K562 (cell line): Measurements from ENCODE around the gene RASAL3. TPM values are rescaled to one million over a fixed set of nuclear protein-coding genes. Genes with fewer than 3 reads are reported as not detected.
A peak's percentile ranks its signal among the peaks of the same experiment; 100 is the strongest.

Experiments used
- ATAC-seq: fragments of 200-7000 bp; cut with Tn5 transposase; 3 replicates; pipeline ENCODE4 v1.9.1; 2020; ENCODE audit warnings: moderate library complexity
- BruUV-seq: library from RNA; stranded (reverse); fragments of 400-500 nt; replicated peaks from 2 replicates; lab custom pipeline; 2021; lab: Mats Ljungman, UMichigan
- CTCF ChIA-PET: fragments of 300-600 bp; formaldehyde crosslinking; extraction: SDS; loops from one replicate; lab custom pipeline; 2021; ENCODE audit warnings: low intra/inter-chr PET ratio; lab: Yijun Ruan, JAX
- POLR2A ChIA-PET: fragments of 300-600, 350-650 bp; sonication (Branson Sonifier 250); formaldehyde crosslinking; extraction: SDS; loops from one replicate; lab custom pipeline; 2021; ENCODE audit warnings: antibody characterized with exemption, inconsistent platforms; lab: Yijun Ruan, JAX
- DNase-seq, 4 experiments: peaks; one replicate each; pipeline versions ENCODE4 v3.0.0 to v3.0.0-alpha.2; 2011 to 2018; ENCODE audit warnings: low spot score in 3 of 4, mixed read lengths in 3 of 4; ENCODE audit errors: extremely low read depth in 1 of 4
- FAIRE-seq: peaks from 2 replicates; lab custom pipeline; 2011; peaks lifted over from hg19 to GRCh38; lab: Jason Lieb, UNC
- H2AFZ ChIP-seq: 2 replicates; pipeline ENCODE4 v1.6.0; 2011; ENCODE audit warnings: low read depth, low read length, control low read depth, inconsistent platforms
- H3K27ac ChIP-seq: fragments of 200-600 bp; 3 replicates; pipeline ENCODE4 v1.8.0; 2011; ENCODE audit warnings: low read depth, mild to moderate bottlenecking, control low read depth, inconsistent platforms, low read length, moderate library complexity, mixed read lengths; ENCODE audit errors: extremely low read depth
- H3K27me3 ChIP-seq, 2 experiments: fragments of 300-600 bp in 1 of 2; 2 replicates in 1 of 2; 3 replicates in 1 of 2; pipeline versions ENCODE4 v1.6.0 to v1.8.0; 2011; ENCODE audit warnings: inconsistent platforms in 2 of 2, low read length in 2 of 2, mild to moderate bottlenecking in 1 of 2, mixed read lengths in 1 of 2, moderate library complexity in 1 of 2; ENCODE audit not compliant: control insufficient read depth in 2 of 2, insufficient read depth in 2 of 2
- H3K36me3 ChIP-seq: fragments of 300-600 bp; 3 replicates; pipeline ENCODE4 v1.8.0; 2011; ENCODE audit warnings: mild to moderate bottlenecking, low read length, inconsistent platforms; ENCODE audit not compliant: control insufficient read depth, insufficient read depth
- H3K4me1 ChIP-seq, 2 experiments: fragments of 200-600 bp in 1 of 2; replicated peaks in 1 of 2; 2 replicates in 1 of 2; 3 replicates in 1 of 2; pipeline versions ENCODE4 v1.5.1 to v1.8.0; 2011; ENCODE audit warnings: inconsistent platforms in 2 of 2, low read length in 2 of 2, mild to moderate bottlenecking in 1 of 2, mixed read lengths in 1 of 2, moderate library complexity in 1 of 2; ENCODE audit not compliant: control insufficient read depth in 2 of 2, insufficient read depth in 2 of 2
- H3K4me2 ChIP-seq: 2 replicates; pipeline ENCODE4 v1.6.1; 2011; ENCODE audit warnings: low read length, control low read depth, inconsistent platforms, mixed read lengths; ENCODE audit not compliant: insufficient read depth
- H3K4me3 ChIP-seq: fragments of 200-600 bp; sonication (generic), shearing (Covaris generic); 2 replicates; pipeline ENCODE4 v1.5.1; 2016; ENCODE audit warnings: control low read depth, inconsistent platforms
- H3K79me2 ChIP-seq: fragments of 200-600 bp; 3 replicates; pipeline ENCODE4 v1.8.0; 2011; ENCODE audit warnings: low read length, inconsistent platforms; ENCODE audit not compliant: control insufficient read depth, insufficient read depth
- H3K9ac ChIP-seq, 2 experiments: 2 replicates each; pipeline versions ENCODE4 v1.6.0 to v1.6.1; 2011; ENCODE audit warnings: low read depth in 2 of 2, low read length in 2 of 2, control low read depth in 1 of 2, inconsistent platforms in 1 of 2, mild to moderate bottlenecking in 1 of 2, mixed read lengths in 1 of 2; ENCODE audit not compliant: insufficient read depth in 1 of 2
- H3K9me1 ChIP-seq: one replicate; pipeline ENCODE4 v1.6.0; 2011; ENCODE audit warnings: inconsistent platforms, mild to moderate bottlenecking, low read length, moderate library complexity; ENCODE audit not compliant: control insufficient read depth, insufficient read depth
- H3K9me3 ChIP-seq: replicated peaks from 2 replicates; pipeline ENCODE4 v1.5.1; 2011; ENCODE audit warnings: low read depth, low read length, inconsistent platforms; ENCODE audit not compliant: control insufficient read depth, insufficient read depth
- H4K20me1 ChIP-seq: replicated peaks from 2 replicates; pipeline ENCODE4 v1.6.1; 2011; ENCODE audit warnings: low read length, inconsistent platforms, mixed read lengths; ENCODE audit not compliant: control insufficient read depth, insufficient read depth
- MTA1 ChIP-seq: fragments of 450-650 bp; IDR thresholded peaks from 2 replicates; pipeline ENCODE4 v1.6.1; 2017; ENCODE audit warnings: borderline replicate concordance
- ZKSCAN1 ChIP-seq: fragments of 150-350 bp; IDR thresholded peaks from 2 replicates; pipeline ENCODE4 v1.6.1; 2016; ENCODE audit warnings: low read depth, low read length
- ZNF316 ChIP-seq: fragments of 450-650 bp; IDR thresholded peaks from 2 replicates; pipeline ENCODE4 v1.6.1; 2016
- WGBS: fragments of 100-300 bp; shearing (Covaris generic); methylation state at CpG from one replicate; pipeline ENCODE4 v1.1.6; 2016; ENCODE audit warnings: low coverage, mixed read lengths; ENCODE audit not compliant: insufficient coverage; ENCODE audit errors: missing lambda C conversion rate; 5-methylcytosine and 5-hydroxymethylcytosine counted together
- in situ Hi-C: fragments of 300-500 bp; cut with MboI; formaldehyde crosslinking; loops from 4 replicates; pipeline ENCODE4 v1.15.0; 2018; ENCODE audit warnings: inconsistent platforms, mixed read lengths
- intact Hi-C: fragments of 100-400 bp; cut with micrococcal nuclease; formaldehyde crosslinking; loops from 2 replicates; pipeline ENCODE4 v1.14.2; 2022
- polyA plus RNA-seq, 8 experiments: library from polyadenylated mRNA; depleted of rRNA in 4 of 8; stranded (reverse) in 5 of 8; unstranded in 3 of 8; fragments of >200 nt; fragmentation: Nextera tagmentation in 2 of 8; fragmentation: Illumina TruSeq in 1 of 8; extraction: Ambion mirVana in 2 of 8; extraction: Trizol in 1 of 8; gene quantifications; 2 replicates each; pipeline versions ENCODE4 v1.2.1 to v1.2.3, GENCODE V29; 2011 to 2014; ENCODE audit warnings: inconsistent platforms in 1 of 8, missing spikeins in 1 of 8
- total RNA-seq, 7 experiments: library from RNA; depleted of rRNA in 6 of 7; stranded (reverse); fragments of >200 nt in 6 of 7; fragmentation: Illumina TruSeq in 2 of 7; extraction: Trizol in 2 of 7; gene quantifications; 2 replicates each; pipeline versions ENCODE4 v1.2.1 to v1.2.3, GENCODE V29; 2011 to 2021; ENCODE audit warnings: low replicate concordance in 1 of 7
- TF ChIP-seq, protein P1 (sequence below): sonication (generic); formaldehyde crosslinking; IDR thresholded peaks from 2 replicates; pipeline ENCODE4 v1.8.1; 2023; ENCODE audit warnings: mild to moderate bottlenecking, missing genetic modification reagents
- TF ChIP-seq, protein P2 (sequence below): fragments of 450-650 bp; IDR thresholded peaks from 2 replicates; pipeline ENCODE4 v1.6.1; 2016; ENCODE audit warnings: low read depth, mild to moderate bottlenecking, moderate library complexity
- TF ChIP-seq, protein P3 (sequence below): IDR thresholded peaks from 2 replicates; pipeline ENCODE4 v1.6.1; 2016; ENCODE audit warnings: missing genetic modification characterization, missing compliant biosample characterization

Gene RASAL3
- total and polyA plus RNA-seq, 9 of the 15 experiments (the other 6 are each of a cell fraction or from before 2014, with no cell fraction given), result 0.07 to 0.44 TPM; not detected in 7

DNA sequence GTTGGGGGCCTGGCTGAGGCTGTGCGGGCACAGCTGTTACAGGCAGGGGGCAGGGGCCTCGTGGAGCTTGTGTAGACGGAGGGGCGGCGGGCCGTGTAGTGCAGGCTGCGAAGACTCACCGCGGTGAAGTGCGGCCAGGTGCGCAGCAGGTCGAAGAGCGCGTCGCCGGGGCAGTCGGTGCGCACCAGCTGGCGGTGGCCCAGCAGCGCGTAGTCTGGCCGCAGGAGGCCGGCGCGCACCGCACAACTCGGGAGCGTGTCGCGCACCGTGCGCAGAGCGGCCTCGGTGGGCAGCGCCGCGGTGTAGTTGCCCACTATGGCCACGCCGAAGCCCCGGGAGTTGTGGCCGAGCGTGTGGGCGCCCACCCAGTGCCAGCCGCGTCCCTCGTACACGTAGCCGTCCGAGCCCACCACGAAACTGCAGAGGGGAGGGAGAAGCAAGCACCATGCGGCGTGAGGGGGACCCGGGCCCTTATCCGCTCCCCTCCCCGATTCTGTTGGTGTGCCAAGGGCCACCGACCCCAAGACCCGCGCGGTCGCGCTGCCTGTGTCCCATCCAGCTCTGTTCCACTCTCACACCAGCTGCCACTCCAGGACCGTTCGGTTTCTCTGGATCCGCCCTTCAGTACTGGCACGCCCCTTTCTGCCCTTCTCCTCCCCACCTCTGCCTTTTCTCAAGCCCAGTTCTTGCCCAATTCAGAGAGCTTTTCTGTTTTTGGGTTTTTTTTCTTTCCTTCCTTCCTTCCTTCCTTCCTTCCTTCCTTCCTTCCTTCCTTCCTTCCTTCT lies 5.4 kb upstream of the RASAL3 start:
- no peaks in the 10 kb centered on the region for H3K9me3 ChIP-seq
- DNase-seq (no peak), ATAC-seq (peak; percentile 44; the same call in 1 of the 3 replicates), FAIRE-seq (no peak)
- H3K27ac ChIP-seq, result no peak overlapping the region
- H2AFZ ChIP-seq, result no peak overlapping the region
- no peak overlapping the region for H3K4me3 ChIP-seq
- H3K4me2 ChIP-seq, result no peak overlapping the region
- H4K20me1 ChIP-seq, result no peaks in the 10 kb centered on the region
- no peak overlapping the region for H3K9ac ChIP-seq
- TF ChIP-seq ZKSCAN1 (peak; percentile 68; the same call in 1 of the 2 replicates), ZNF316 (no peak), MTA1 (no peak)
- TF ChIP-seq, protein P1, sequence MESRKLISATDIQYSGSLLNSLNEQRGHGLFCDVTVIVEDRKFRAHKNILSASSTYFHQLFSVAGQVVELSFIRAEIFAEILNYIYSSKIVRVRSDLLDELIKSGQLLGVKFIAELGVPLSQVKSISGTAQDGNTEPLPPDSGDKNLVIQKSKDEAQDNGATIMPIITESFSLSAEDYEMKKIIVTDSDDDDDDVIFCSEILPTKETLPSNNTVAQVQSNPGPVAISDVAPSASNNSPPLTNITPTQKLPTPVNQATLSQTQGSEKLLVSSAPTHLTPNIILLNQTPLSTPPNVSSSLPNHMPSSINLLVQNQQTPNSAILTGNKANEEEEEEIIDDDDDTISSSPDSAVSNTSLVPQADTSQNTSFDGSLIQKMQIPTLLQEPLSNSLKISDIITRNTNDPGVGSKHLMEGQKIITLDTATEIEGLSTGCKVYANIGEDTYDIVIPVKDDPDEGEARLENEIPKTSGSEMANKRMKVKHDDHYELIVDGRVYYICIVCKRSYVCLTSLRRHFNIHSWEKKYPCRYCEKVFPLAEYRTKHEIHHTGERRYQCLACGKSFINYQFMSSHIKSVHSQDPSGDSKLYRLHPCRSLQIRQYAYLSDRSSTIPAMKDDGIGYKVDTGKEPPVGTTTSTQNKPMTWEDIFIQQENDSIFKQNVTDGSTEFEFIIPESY (CRISPR knock-in tag), result 0 out of 2 replicates have a peak, but pooled peaks have one; percentile 49
- TF ChIP-seq, protein P2, sequence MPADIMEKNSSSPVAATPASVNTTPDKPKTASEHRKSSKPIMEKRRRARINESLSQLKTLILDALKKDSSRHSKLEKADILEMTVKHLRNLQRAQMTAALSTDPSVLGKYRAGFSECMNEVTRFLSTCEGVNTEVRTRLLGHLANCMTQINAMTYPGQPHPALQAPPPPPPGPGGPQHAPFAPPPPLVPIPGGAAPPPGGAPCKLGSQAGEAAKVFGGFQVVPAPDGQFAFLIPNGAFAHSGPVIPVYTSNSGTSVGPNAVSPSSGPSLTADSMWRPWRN, result no peak
- TF ChIP-seq, protein P3, sequence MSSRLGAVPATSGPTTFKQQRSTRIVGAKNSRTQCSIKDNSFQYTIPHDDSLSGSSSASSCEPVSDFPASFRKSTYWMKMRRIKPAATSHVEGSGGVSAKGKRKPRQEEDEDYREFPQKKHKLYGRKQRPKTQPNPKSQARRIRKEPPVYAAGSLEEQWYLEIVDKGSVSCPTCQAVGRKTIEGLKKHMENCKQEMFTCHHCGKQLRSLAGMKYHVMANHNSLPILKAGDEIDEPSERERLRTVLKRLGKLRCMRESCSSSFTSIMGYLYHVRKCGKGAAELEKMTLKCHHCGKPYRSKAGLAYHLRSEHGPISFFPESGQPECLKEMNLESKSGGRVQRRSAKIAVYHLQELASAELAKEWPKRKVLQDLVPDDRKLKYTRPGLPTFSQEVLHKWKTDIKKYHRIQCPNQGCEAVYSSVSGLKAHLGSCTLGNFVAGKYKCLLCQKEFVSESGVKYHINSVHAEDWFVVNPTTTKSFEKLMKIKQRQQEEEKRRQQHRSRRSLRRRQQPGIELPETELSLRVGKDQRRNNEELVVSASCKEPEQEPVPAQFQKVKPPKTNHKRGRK (tag), result peak; percentile 65; the same call in 1 of the 2 replicates
- peaks cover 9 to 19% of the 10 kb centered on the region in 2 experiments; a peak in 4 of 5 replicates for H3K27me3 ChIP-seq
- no peaks in the 10 kb centered on the region for H3K79me2 ChIP-seq
- H3K9me1 ChIP-seq, result no peaks in the 10 kb centered on the region
- BruUV-seq, result no TSS peak
- POLR2A ChIA-PET, result no interaction called here
- WGBS, result 41% methylated on average over 35 of the region's 65 CpGs
- in situ Hi-C loops, result no loop called here
- CTCF ChIA-PET, result no interaction called here
- peaks cover 1 to 16% of the 10 kb centered on the region in 2 experiments; a peak in 3 of 5 replicates for H3K4me1 ChIP-seq
- intact Hi-C loops, result no loop called here
- no peaks in the 10 kb centered on the region for H3K36me3 ChIP-seq
